Activated T-helper 2 cell treated with anti-CD3 and anti-CD28 coated beads, Interferon-gamma antibody, Interleukin-2, Interleukin-4, amounts not matched to agents 10 μg/mL and 5 μg/mL and 100 μg/mL, durations not matched to agents 14 hours and 24 hours and 36 hours (primary cell): ENCODE data around the gene EGFR. TPM values are rescaled to one million over a fixed set of nuclear protein-coding genes. Genes with fewer than 3 reads are reported as not detected.

ENCODE experiments used
- DNase-seq: peaks from one replicate; pipeline ENCODE4 v3.0.0; 2021; ENCODE audit warnings: low spot score
- H3K27ac Mint-ChIP-seq: one replicate; pipeline ENCODE4 v1.8.0; 2021; ENCODE audit warnings: mixed read lengths
- H3K27me3 Mint-ChIP-seq: one replicate; pipeline ENCODE4 v1.8.0; 2021; ENCODE audit warnings: low read depth, mixed read lengths
- H3K36me3 Mint-ChIP-seq: one replicate; pipeline ENCODE4 v1.8.0; 2021; ENCODE audit warnings: low read depth, mixed read lengths
- H3K4me1 Mint-ChIP-seq: one replicate; pipeline ENCODE4 v1.8.0; 2021; ENCODE audit warnings: low read depth, mixed read lengths
- H3K4me3 Mint-ChIP-seq: one replicate; pipeline ENCODE4 v1.8.0; 2021; ENCODE audit warnings: low read depth, mild to moderate bottlenecking, moderate library complexity, mixed read lengths
- H3K9me3 Mint-ChIP-seq: one replicate; pipeline ENCODE4 v1.8.0; 2021; ENCODE audit warnings: mixed read lengths
- intact Hi-C: fragments of 100-400 bp; cut with micrococcal nuclease; formaldehyde crosslinking; loops from one replicate; pipeline ENCODE4 v1.15.1; 2023
- total RNA-seq: library from RNA; stranded (reverse); gene quantifications from 2 replicates; pipeline ENCODE4 v1.2.3, GENCODE V29; 2022

Gene EGFR
- total RNA-seq, result not detected in 2 replicates

DNA sequence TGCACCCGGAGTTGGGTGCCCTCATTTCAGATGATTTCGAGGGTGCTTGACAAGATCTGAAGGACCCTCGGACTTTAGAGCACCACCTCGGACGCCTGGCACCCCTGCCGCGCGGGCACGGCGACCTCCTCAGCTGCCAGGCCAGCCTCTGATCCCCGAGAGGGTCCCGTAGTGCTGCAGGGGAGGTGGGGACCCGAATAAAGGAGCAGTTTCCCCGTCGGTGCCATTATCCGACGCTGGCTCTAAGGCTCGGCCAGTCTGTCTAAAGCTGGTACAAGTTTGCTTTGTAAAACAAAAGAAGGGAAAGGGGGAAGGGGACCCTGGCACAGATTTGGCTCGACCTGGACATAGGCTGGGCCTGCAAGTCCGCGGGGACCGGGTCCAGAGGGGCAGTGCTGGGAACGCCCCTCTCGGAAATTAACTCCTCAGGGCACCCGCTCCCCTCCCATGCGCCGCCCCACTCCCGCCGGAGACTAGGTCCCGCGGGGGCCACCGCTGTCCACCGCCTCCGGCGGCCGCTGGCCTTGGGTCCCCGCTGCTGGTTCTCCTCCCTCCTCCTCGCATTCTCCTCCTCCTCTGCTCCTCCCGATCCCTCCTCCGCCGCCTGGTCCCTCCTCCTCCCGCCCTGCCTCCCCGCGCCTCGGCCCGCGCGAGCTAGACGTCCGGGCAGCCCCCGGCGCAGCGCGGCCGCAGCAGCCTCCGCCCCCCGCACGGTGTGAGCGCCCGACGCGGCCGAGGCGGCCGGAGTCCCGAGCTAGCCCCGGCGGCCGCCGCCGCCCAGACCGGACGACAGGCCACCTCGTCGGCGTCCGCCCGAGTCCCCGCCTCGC, at the start of gene EGFR:
Gene EGFR, plus strand, starts transcription at position 657 of the 830 bp plus-strand sequence. CDS start 261 bp downstream, outside the sequence.
- Mint-ChIP-seq H3K4me1 (peaks cover 1% of the 10 kb centered on the region), H3K27me3 (peaks cover 53% of the 10 kb centered on the region), H3K9me3 (no peaks in the 10 kb centered on the region), H3K36me3 (no peaks in the 10 kb centered on the region), H3K4me3 (no peak within 1 kb of the TSS), H3K27ac (no peak within 1 kb of the TSS)
- DNase-seq, result no peak
- intact Hi-C loops, result no loop called here

DNA sequence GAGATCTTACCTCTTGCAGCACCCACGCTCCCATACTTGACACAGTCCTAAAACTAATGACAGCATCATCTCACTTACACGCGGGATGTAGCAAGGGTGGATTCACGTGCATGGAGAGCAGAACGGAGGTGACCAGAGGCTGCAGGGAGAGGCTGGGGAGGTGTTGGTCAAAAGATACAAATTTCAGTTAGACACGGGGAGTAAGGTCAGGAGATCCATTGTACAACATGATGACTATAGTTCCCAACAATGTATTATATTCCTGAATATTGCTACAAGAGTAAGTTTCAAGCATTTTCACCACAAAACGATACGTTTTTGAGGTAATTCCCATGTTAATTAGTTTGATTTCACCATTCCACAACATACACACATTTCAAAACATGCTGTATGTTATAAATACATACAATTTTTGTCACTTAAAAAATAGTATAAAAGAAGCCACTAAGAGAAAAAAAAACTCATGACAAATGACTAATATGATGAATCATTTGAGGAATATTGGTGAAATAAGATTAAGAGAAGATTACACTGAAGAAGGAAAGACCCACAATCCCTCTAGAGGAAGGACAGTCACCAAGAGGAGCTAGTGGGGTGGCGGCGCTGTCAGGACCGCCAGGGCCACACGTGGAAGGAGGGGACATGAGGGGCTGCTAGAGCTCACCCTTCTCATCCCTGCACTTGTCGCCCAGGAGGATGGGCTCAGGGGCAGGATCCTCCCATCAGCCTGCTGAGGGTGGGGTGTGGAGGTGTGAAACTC, 49.4 kb upstream of the EGFR start:
- H3K27ac Mint-ChIP-seq, result no peak overlapping the region
- H3K4me3 Mint-ChIP-seq, result no peak overlapping the region
- no peaks in the 10 kb centered on the region for H3K4me1 Mint-ChIP-seq
- peaks cover 3% of the 10 kb centered on the region for H3K27me3 Mint-ChIP-seq
- intact Hi-C loops, result no loop called here
- no peak for DNase-seq
- H3K36me3 Mint-ChIP-seq, result no peaks in the 10 kb centered on the region
- H3K9me3 Mint-ChIP-seq, result no peaks in the 10 kb centered on the region

DNA sequence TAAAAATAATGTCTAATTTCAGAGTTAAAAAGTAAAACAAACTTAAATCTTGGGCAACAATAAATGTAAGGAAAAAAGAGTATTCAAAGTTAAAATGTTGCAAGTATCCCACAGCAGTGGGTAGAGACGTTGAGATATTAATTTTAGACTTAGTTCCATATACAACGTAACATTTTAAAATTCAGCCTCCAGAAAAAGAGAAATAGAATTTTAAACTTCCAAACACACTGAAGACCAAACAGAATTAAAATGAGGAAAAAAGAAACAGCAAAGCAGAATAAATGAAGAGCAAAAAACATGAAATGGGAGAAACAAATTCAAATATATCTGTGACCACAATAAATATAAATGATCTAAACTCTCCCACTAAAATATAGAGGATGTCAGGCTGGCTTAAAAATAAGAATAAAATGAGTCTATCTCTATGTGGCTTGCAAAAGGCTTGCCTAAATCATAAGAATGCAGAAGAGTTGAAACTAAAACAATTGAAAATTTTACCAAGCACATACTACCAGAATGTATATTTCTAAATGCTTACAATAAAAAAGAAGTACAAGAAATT, 46.0 kb upstream of the EGFR start:
- Mint-ChIP-seq H3K9me3 (no peaks in the 10 kb centered on the region), H3K4me3 (no peak overlapping the region), H3K36me3 (no peaks in the 10 kb centered on the region), H3K27me3 (no peaks in the 10 kb centered on the region), H3K4me1 (no peaks in the 10 kb centered on the region), H3K27ac (no peak overlapping the region)
- no peak for DNase-seq
- intact Hi-C loops, result no loop called here

DNA sequence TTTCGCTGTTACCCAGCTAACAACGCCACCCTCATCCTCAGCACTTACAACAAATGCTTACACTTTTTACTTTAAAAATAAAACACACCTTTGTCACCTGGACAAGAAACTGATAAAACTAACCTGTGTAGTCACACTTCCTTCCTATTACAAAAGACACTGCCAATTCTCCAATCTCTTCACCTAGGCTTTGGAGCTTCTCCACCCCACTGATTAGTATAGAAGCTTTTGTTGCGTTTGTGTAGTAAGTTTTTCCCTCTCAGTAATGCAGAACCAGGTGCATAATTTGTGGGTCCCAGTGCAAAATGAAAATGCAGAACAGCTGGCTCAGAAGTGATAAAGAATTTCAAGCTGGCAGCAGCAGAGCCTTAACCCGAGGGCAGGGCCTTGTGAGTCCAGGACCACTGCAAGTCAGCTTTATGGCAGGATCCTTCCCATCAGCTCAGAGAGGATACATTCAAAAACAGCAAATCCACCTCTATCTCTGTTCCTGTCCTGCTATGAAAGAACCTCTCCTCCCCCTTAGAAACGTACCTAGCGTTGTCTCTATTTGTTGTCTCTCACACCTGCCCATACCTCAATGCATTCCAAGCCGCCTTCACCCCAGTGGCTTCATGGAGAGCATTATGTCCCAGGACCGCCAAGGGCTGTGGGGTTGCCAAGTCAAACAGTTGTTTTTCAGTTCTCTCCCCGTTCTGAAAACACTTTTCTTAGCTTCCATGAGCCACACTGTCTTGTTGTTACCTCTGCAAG, 40.3 kb upstream of the EGFR start:
- H3K27me3 Mint-ChIP-seq, result no peaks in the 10 kb centered on the region
- no peaks in the 10 kb centered on the region for H3K9me3 Mint-ChIP-seq
- H3K4me1 Mint-ChIP-seq, result no peaks in the 10 kb centered on the region
- no peak overlapping the region for H3K4me3 Mint-ChIP-seq
- H3K27ac Mint-ChIP-seq, result no peak overlapping the region
- no peak for DNase-seq
- intact Hi-C loops, result no loop called here
- H3K36me3 Mint-ChIP-seq, result no peaks in the 10 kb centered on the region

DNA sequence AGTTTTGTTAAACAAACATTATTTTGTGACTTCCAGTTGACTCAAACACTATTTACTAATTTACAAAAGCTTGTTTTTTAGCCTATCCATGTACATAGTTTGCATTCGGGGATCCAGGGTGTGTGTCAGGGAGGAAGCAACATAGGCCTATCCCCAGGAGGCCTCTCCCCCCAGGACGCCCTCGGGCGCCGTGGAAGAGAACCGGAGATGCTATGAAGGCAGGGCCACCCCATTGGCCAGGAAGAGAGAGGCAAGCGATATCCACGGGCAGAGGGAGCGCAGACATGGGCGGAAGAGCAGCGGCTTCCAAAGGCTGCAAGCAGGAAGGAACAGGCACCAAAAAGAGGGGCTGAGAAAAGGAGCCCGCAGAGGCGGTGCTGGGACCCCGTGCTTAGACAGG, 38.3 kb upstream of the EGFR start:
- Mint-ChIP-seq H3K4me3 (no peak overlapping the region), H3K27ac (no peak overlapping the region), H3K4me1 (no peaks in the 10 kb centered on the region), H3K9me3 (no peaks in the 10 kb centered on the region), H3K36me3 (no peaks in the 10 kb centered on the region), H3K27me3 (no peaks in the 10 kb centered on the region)
- intact Hi-C loops, result no loop called here
- no peak for DNase-seq

DNA sequence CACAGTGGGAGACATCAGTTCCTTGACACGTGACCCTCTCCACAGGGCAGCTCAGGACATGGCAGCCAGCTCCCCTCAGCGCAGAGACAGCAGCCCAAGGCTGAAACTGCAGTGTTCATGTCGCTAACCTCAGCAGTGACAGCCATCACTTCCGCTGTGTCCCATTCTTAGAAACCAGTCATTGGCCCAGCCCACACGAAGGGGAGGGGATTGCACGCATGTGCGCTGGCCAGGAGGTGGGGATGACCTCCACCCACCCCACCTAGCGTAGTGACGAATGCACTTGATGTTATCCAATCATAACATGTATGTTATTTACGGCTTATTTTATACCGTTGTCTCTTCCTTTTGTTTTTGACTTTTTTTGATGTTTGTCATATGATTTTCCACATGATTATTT, 36.9 kb upstream of the EGFR start:
- no peak for DNase-seq
- no peak overlapping the region for H3K27ac Mint-ChIP-seq
- H3K27me3 Mint-ChIP-seq, result peaks cover 3% of the 10 kb centered on the region
- H3K36me3 Mint-ChIP-seq, result no peaks in the 10 kb centered on the region
- no peak overlapping the region for H3K4me3 Mint-ChIP-seq
- H3K9me3 Mint-ChIP-seq, result no peaks in the 10 kb centered on the region
- intact Hi-C loops, result no loop called here
- no peaks in the 10 kb centered on the region for H3K4me1 Mint-ChIP-seq

DNA sequence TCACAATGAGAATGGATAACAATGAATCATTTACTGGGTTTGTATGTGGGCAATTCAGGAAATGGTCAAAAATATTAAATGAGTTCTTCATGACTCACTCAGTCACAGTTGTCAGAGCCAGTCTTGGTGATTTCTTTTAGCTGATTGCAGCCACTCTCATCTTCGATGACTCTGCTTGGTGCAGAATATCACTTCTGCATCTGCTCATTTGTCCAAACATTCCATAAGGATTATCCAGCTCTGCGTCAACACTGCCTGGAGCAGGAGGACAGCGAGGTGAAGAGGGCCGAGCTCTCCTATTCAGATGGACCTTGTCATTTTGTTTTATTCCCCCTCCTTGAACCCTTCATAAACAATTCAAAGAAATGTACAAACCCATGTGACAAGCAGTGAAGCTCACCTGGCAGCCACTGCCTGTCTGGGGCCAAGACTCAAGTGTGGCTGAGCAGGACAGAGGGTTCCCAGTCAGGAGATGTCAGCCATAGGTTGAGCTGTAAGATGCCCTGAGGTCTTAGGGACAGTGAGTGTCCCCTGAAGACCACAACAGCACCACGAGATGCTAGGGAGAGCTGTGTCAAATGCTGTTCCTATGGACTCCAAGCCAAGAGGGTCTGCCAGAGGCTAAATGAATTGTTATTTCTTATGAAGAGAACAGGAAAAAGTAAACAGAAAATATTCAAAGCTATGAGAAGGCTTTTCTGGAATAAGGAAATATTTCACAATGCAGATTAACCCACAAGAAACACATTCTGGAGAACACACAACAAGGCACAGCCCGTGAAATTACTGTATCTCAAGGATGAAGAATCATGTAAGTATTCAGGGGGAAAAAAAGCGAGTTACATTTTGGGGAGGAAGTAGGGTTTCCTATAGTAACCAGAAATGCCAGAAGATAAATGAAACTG, 33.1 kb upstream of the EGFR start:
- no peaks in the 10 kb centered on the region for H3K36me3 Mint-ChIP-seq
- no peak overlapping the region for H3K4me3 Mint-ChIP-seq
- H3K27ac Mint-ChIP-seq, result no peak overlapping the region
- DNase-seq, result no peak
- no peaks in the 10 kb centered on the region for H3K4me1 Mint-ChIP-seq
- H3K9me3 Mint-ChIP-seq, result no peaks in the 10 kb centered on the region
- intact Hi-C loops, result no loop called here
- H3K27me3 Mint-ChIP-seq, result peaks cover 17% of the 10 kb centered on the region

DNA sequence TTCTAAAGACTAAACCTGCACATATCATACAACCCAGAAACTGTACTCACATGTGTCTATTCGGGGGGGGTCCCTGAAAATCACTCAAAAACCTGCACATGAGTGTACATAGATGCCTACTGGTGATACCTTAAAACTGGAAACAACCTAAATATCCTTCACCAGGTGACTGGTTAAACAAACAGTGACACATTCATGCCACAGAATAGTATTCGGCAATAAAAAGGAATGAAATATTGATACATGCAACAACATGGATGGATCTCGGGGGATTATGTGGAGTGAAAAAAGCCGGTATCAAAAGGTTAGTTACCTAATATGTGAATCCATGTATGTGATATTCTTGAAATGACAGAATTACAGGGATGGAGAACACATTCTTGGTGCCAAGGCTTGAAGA, 32.1 kb upstream of the EGFR start:
- DNase-seq, result no peak
- no peaks in the 10 kb centered on the region for H3K4me1 Mint-ChIP-seq
- H3K9me3 Mint-ChIP-seq, result no peaks in the 10 kb centered on the region
- intact Hi-C loops, result no loop called here
- no peak overlapping the region for H3K4me3 Mint-ChIP-seq
- peaks cover 21% of the 10 kb centered on the region for H3K27me3 Mint-ChIP-seq
- H3K27ac Mint-ChIP-seq, result no peak overlapping the region
- no peaks in the 10 kb centered on the region for H3K36me3 Mint-ChIP-seq

DNA sequence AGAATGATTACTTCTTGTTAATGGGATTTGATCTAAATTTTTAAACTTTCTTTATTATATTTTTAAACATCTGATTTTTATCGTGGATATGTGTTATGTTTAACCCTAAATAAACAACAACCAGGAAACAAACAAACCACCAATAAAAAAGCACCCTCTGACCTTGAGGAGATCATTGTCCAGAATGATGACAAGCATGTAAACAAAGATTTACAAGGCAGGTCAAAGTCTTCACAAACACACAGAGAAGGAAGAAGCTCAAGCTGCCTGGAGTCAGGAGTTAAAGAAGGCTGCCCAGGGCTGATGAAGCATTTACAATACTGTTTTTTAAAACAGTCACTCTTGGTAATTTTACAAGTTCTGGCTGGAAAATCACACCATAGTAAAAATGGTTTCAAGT, 31.0 kb upstream of the EGFR start:
- intact Hi-C loops, result no loop called here
- no peaks in the 10 kb centered on the region for H3K4me1 Mint-ChIP-seq
- no peak overlapping the region for H3K4me3 Mint-ChIP-seq
- no peak for DNase-seq
- H3K27me3 Mint-ChIP-seq, result peaks cover 21% of the 10 kb centered on the region
- no peak overlapping the region for H3K27ac Mint-ChIP-seq
- H3K9me3 Mint-ChIP-seq, result no peaks in the 10 kb centered on the region
- H3K36me3 Mint-ChIP-seq, result no peaks in the 10 kb centered on the region

DNA sequence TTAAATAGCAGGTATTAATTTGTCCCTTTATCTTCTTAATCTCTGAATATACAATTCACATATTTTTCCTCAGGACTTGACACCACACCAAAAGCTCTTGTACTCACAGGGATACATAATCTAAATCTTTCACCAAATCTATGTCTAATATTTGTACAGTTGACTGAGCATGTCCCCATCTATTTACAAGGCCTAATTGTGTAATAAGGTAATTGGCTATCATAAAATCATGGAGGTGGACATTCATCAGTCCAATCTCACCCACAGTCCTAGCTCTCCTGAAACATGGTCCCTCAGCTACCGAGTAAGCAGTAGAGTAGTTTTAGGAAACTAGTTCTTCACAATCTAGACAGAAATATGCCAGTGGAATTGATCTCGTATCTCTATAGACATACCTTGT, 30.3 kb upstream of the EGFR start:
- no peak overlapping the region for H3K4me3 Mint-ChIP-seq
- H3K27me3 Mint-ChIP-seq, result peaks cover 21% of the 10 kb centered on the region
- no peaks in the 10 kb centered on the region for H3K36me3 Mint-ChIP-seq
- intact Hi-C loops, result no loop called here
- DNase-seq, result no peak
- H3K9me3 Mint-ChIP-seq, result no peaks in the 10 kb centered on the region
- no peaks in the 10 kb centered on the region for H3K4me1 Mint-ChIP-seq
- no peak overlapping the region for H3K27ac Mint-ChIP-seq

DNA sequence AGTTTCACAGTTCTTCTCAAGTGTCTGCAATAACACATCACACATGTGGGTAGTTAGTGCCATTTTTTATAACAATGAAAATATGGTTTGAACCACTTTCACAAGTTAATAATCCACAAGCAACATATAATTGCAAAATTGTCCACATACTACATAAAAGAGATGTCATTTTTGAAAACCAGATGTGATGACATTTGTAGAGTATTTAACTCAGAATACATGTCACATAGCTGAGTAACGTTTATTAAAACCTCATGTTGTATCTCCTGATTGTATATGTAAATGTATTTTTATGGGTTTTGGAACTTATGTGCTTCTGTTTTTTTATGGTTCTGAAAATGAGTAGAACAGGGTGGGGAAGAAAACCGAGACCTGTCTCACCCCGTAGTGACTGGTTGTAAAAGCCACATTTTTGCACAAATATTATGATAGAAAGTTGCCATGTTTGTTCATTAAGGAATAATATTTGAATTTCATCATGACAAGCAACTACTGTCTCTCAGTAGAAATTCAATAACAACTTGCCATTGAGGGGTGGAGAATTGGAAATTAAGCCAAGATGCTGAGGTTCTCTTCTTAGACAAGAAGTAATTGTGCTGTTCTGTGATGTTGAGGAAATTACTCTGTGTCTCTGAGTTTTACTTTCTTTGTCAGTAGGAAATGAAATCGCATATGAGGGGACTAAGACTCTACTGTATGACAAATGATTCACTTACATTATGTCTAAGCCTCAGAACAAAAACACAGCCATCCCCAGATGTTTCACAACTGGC, 29.2 kb upstream of the EGFR start:
- H3K36me3 Mint-ChIP-seq, result no peaks in the 10 kb centered on the region
- intact Hi-C loops, result loop anchor here (10.0 kb wide), 2 partner anchors 265 to 545 kb away; no protein-coding TSS in a partner anchor

More for the DNA sequence above, 29.2 kb upstream of the EGFR start:
- Mint-ChIP-seq H3K4me3 (no peak overlapping the region), H3K9me3 (no peaks in the 10 kb centered on the region), H3K27ac (no peak overlapping the region), H3K27me3 (peaks cover 21% of the 10 kb centered on the region), H3K4me1 (peaks cover under 1% of the 10 kb centered on the region)
- DNase-seq, result no peak
